NCI-H2196 (cell line): ENCODE measurements around the gene CGAS.
"Not testable (repeated sequence)": the region's sequence is repeated elsewhere in the genome, so short reads cannot be mapped to it uniquely, and the experiment has no call there.

ENCODE experiments used
- DNase-seq: peaks from one replicate; lab custom pipeline; 2025; ENCODE audit not compliant: unreplicated experiment; lab: John Stamatoyannopoulos, UW

The CGAS gene

DNA sequence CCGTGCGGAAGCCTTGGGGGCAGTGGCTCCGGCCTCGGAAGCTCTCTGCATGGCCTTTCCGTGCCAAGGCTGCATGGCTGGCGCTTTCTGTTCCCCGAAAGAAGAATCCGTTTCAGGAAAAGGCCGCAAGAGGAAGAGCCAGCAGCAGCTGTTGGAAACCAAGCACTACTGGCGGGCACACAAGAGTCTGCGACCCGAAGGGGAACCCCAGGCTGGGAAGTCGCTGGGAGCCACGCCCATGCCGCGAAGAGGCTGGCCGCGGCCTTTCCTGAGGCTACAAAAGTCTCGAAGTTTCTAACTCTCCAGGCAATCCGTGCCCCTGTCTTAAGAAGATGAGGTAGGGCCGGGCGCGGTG lies at the start of gene CGAS:
Gene CGAS (minus strand): TSS at position 191 of the 355 bp plus-strand sequence. CDS start 116 bp downstream, at position 75.
- peak; percentile 76 for DNase-seq

DNA sequence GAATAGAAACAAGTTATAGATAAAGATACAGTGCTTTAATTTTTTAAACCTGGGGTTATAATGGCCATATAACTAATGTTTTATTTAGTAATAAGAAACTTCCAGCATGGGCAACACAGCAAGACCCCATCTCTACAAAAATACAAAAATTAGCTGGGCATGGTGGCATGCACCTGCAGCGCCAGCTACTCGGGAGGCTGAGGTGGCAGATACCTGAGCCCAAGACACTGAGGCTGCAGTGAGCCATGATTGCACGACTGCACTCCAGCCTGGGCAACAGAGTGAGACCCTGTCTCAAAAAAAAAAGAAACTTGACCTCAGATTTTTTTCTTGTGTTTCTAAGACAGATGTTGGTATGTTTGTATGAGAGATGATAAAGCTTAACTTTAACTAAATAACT lies 45.8 kb upstream of the CGAS start:
- no peak for DNase-seq

DNA sequence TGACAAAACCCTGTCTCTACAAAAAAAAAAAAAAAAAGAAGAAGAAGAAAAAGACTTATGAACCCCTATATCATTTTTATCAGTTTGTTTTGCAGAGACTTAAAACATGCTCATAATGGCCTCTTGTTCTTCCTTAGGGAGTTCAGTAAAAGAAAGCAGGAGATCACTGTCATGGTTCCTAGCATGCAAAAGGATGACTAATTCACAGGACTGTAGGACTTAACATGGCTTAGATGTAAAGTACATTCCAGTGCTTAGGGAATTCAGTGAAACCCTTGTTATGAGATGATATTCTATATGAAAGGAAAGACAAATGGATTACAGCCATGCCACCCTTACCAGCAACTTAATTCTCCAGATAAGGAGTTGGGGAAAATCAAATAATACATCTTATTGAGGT lies 39.3 kb upstream of the CGAS start:
- DNase-seq, result no peak

DNA sequence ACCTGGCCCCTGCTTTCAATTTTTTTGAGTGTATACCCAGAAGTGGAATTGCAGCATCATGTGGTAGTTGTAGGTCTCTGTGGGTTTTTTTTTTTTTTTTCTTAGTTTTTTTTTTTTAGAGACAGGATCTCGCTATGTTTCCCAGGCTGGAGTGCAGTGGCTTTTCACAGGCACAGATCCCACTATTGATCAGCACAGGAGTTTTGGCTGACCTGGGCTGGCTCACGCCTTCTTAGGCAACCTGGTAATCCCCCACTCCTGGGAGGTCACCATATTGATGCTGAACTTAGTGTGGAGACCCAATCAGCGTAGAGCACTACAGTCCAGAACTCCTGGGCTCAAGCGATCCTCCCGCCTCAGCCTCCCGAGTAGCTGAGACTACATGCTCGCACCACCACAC lies 35.4 kb upstream of the CGAS start:
- DNase-seq, result no peak

DNA sequence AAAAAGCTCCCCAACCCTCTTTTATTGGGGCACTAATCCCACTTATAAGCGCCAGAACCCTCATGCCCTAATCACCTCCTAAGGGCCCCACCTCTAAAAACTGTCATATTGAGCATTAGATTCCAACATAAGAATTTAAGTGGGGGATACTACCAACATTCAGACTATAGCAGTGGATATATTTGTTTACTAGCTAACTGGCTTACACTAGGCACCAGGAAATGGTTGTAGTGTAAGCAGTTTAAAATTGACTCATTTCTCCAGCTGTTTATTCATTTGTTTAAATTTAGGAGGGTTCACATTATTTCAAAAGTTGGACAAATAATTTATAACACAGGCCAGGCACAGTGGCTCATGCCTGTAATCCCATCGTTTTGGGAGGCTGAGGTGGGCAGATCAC lies 32.3 kb upstream of the CGAS start:
- no peak for DNase-seq

DNA sequence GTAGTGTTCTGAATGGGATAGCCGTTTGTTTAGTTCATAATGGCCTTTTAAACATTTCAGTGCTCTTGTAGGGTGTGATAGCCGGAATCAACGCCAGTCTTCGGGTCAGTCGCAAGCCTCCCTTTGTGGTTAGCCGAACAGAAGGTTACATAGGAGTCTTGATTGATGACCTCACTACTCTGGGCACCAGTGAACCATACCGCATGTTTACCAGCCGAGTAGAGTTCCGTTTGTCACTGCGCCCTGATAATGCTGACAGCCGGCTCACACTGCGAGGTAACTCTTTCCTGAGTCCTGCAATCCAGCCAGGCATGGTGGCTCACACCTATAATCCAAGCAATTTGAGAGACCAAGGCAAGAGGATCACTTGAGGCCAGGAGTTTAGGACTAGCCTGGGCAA lies 29.9 kb upstream of the CGAS start:
- no peak for DNase-seq

DNA sequence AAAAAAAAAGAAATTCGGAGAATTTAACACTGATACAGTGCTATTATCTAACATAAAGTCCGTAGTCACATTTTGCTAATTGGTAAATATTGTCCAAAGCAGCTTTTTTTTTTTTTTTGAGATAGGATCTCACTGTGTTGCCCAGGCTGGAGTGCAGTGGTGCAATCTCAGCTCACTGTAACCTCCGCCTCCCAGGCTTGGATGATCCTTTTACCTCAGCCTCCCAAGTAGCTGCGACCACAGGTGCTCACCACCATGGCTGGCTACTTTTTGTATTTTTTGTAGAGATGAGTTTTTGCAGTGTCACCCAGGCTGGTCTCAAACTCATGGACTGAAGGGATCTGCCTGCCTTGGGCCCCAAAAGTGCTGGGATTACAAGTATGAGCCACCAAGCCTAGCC lies 25.3 kb upstream of the CGAS start:
- DNase-seq, result no peak

DNA sequence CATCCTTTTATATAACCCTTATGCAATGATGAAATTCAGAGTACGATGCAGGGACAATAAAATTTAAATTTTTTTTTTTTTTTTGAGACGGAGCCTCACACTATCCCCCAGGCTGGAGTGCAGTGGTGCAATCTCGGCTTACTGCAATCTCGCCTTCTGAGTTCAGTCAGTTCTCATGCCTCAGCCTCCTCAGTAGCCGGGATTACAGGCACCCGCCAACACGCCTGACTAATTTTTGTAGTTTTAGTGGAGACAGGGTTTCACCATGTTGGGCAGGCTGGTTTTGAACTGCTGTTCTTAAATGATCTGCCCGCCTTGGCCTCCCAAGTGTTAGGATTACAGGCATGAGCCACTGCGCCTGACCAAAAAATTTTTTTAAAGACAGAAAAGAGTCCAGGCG lies 24.6 kb upstream of the CGAS start:
- no peak for DNase-seq

DNA sequence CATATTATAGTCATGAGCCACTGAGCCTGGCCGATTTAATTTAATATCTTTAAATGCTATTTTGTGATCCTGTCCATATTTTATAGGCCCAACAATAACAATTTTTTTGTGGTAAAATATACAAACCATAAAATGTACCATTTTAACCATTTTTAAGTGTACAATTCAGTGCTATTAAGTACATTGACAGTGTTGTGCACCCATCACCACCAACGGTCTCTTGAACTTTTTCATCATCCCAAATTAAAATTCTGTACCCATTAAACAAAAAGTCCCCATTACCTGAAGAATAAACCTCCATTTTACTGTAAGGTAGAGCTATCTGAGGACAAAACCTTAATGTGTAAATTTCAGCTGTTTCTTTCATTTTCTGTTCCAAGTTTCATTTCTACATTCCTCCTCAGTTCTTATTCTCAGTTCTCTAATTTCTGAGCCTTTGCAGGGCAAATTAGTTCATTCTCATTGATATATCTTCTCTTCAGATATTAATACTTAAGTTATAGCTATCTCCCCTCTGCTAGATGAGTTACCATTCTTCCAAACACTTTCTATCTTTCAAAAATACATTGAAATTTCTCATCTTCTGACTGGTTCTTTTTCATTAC lies 19.7 kb upstream of the CGAS start:
- DNase-seq, result no peak

DNA sequence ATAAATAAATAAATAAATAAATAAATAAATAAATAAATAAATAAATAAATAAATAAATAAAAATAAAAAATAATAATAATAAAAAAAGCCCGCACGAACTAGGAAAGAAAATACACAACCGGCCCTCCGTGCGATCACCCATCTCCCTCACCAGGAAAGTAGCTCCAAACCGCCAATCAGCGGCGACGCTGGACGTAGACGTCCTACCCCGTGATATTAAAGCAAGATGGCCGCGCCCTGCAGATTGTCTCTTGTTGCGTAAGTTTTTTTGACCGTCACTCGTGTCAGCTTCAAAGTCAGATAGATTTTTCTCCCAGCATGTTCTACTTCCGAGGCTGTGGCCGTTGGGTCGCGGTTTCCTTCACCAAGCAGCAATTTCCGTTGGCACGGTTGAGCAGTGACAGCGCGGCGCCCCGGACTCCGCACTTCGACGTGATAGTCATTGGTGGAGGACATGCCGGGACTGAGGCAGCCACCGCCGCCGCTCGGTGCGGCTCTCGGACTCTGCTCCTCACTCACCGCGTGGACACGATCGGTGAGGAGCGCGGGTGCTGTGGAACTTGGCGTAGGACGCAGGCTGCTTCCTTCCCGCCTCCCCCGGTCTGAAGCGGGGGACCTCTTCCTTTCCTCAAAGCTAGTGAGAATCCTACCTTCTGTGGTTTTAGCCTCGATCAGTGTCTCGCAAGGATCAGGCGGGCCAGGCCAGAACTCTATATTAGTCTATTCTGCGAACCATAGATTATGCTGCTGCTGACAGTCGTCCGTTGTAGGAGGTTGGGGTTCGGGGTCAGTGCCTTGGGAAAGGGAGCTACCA lies 9.6 kb upstream of the CGAS start, which contains the start of gene MTO1:
Gene MTO1 (plus strand): TSS at position 201 of the 814 bp plus-strand sequence. CDS start 118 bp downstream, at position 319.
- DNase-seq, result peak; percentile 86

DNA sequence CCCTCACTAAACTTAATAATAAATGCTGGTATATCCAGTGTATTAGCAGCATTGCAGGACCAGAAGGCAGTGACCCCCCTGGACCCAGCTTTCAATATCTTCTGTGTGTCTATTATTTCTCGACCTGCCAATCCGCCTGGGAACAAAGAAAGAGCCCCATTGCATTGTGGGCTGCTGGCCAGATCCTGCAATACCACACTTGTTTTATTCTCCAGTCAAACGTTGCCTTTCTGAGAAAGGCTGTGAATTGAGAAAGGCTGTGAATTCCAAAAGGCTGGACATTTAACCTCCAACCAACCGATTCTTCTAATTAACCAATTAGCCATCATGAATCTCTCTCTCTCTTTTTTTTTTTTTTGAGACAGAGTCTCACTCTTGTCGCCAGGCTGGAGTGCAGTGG lies 8.0 kb upstream of the CGAS start:
- DNase-seq, result no peak

DNA sequence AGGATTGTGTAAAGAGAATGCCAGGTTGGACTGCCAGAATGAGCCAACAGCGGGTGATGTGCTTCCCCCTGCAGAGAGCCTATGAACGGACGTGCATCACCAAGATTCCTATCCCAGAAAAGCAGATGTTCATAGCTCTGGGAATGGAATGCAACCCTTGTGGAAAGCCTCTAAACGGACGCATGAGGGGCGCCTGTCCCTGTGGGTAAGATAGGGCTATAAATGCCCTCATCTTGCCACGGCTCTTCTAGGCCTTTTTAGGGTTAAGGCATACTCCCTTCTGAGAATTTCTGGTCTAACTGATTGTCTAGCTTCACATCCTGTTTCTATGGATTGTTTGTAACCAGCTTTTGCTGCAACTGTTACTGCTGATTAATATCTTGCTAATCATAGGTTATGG lies 7.4 kb upstream of the CGAS start:
- not testable (repeated sequence) for DNase-seq

DNA sequence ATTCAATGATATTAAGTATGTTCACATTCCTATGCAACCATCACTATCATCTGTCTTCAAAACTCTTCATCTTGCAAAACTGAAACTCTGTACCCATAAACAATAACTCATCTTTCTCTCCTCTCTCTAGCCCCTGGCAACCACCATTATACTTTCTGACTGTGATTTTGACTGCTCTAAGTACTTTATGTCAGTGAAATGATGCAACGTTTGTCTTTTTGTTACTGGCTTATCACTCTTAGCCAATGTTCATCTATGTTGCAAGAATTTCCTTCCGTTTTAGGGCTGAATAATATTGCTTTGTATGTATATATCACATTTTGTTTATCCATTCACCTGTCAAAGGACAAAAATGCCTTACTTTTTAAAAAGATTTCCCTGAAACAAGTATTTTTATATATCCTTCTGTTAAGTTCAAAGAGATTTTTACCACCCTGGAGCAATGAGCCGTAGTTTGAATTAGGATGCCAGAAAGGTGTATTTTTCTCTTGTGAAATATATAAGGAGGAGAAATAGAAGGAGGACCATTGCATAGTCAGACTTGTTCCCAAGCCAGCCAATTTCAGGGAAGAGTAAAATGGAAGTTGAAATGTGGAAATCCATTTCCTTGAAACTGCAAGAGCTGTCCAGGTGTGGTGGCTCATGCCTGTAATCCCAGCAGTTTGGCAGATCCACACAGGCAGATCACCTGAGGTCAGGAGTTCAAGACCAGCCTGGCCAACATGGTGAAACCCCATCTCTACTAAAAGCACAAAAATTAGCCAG lies 4.0 kb upstream of the CGAS start:
- no peak for DNase-seq

DNA sequence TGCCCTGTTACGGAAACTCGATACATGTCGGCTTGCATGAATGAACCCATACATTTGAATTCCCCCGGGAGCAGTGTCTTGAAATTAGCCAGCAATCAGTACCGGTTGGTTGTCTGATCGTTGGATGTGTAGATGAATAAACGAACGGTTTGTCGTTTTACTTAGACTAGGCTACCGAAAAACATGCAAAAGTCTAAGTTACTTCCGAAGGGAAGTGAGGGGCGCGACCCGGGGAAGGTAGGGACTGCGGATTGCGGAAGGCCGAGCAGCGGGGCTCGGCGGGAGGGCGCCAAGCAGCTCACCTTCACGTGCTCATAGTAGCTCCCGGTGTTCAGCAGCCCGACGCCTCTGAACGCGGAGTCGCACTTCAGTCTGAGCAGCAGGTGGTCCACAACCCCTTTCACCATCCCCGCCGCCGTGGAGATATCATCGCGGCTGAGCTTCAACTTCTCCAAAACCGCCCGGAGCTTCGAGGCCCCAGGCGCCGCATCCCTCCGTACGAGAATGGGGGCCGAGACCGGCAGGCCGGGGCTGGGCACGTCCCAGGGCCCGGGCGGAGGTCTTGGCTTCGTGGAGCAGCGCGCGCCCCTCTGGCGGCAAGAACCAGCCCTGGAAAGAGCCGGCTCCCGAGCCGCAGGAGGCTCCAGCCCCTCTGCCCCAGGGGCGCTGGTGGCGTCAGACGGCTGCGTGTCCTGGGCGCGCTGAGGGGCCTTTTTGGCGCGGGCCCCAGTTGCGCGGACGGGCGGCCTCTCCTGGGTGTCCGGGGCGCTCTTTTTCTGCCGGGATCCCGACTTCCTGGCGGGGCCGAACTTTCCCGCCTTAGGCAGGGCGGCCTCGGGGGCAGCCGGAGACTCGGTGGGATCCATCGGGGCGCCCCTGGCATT lies 632 bp downstream of the CGAS start:
- DNase-seq, result peak; percentile 56

DNA sequence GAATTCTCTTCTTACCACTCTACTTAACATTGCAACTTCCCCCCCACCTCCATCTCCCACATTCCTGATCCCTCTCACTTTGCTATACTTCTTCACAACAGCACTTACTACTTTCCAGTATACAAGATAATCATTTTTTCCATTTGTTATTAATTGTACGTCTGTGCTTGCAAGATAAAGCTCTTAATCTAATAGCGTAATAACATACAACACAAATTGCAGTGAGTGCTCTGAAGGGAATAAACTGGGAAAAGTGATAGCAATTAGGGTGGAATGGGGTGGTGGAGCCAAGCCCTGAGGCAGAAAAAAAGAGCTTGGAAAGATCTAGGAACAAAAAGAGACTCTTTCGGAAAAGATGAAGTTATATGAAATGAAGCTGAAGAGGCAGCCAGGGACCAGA lies 8.5 kb downstream of the CGAS start:
- no peak for DNase-seq

DNA sequence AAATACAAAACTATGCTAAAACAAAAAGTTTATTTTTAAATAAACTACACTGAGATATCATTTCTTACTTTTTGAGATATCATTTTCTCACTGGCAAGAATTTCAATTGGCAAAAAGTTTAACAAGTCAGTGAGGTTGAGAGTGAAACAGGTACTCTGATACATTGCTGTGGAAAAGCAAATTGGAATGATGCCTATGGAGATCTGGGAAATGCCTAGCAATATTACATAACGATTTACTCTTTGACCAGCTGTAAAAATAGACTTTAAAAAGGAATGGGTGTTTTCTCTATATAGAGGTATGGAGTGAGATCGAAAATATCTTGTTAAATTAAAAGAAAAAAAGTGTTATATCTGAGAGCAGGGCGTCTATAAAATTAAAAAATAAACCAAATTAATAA lies 16.9 kb downstream of the CGAS start:
- no peak for DNase-seq

DNA sequence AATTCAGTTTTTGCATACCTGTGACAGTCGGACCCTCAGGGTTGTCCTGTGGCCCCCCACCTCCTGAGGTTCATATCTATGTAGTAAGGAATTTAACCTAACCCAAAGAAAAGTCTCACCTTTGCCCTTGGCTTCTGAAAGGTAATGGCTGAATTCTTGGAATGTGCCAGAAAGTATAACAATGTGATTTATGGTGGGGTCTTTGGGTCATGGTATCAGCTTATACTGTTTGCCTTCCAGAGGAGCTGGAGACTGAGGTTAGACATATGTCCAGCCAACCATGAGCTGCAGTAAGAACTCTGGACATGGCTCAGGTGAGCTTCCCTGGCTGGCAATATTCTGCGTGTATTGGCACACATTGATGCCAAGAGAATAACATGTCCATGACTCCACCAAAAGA lies 30.6 kb downstream of the CGAS start:
- no peak for DNase-seq

DNA sequence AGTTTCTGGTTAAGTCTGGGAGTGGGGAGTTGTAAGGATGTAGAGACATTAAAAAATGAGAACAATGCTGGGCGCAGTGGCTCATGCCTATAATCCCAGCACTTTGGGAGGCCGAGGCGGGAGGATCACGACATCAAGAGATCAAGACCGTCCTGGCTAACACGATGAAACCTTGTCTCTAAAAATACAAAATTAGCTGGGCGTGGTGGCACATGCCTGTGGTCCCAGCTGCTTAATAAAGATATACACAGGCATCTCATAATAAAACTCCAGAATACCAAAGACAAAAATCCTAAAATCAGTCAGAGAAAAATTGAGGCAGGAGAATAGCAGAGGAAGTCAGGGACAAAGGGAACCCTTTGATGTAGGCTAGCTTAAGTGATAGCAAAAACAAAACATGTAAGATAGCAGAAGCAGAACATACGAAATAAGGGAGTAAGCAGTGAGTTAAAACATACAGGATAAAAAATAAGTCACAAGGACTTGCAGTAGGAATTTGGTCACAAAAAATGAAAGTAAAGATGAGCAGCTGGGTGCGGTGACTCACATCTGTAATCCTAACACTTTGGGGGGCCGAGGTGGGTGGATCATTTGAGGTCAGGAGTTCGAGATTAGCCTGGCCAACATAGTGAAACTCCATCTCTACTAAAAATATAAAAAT lies 33.9 kb downstream of the CGAS start:
- DNase-seq, result no peak

DNA sequence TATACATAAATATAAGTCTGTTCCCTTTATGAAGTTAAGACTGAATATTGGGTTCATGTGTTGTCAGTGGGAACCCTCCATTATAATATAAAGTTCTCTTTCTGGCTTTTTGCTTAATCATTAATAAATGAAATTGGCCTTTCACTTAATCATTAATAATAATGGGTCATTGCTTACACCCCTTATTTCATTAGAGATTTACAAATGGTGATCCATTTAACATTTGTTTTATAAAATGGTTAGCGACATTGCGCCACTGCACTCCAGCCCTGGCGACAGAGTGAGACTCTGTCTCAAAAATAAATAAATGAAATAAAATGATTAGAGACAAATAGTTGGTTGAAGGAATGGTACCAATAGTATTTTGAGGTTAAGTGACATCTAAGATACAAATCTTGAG lies 39.0 kb downstream of the CGAS start:
- DNase-seq, result no peak

DNA sequence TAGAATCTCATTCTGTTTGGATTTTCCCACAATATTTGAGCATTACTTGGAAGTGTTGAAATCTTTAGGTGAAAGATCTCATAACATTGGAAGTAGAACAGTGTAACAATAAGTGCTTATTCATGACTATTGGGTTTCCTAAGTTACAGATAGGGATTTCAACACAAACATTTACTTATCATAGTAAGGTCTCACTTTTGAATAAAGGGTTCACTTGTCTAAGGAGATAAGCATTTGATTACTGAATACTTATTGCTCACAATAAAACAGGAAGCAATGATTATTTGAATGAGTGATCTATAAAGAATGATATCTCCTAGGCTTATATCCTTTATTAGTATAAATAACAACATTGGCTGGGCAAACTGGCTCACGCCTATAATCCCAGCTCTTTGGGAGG lies 42.7 kb downstream of the CGAS start:
- no peak for DNase-seq

DNA sequence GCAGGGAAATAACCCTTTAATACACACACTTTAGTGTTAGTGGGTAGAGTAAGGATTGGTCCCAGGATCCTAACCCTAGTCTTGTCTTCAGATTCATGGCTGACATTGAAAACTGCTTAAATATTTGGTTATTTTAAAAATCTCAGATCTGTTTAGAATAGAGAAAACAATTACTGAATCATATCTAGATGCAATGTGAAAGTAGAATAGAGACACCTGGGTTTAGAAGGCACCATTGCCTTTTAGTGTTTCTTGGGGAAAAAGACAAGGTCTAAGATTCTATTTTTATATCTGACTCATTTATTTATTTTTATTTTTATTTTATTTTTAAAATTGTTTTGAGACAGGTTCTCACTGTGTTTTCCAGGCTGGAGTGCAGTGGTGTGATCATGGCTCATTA lies 51.4 kb downstream of the CGAS start:
- no peak for DNase-seq
